Tibial artery (tissue), 4 donors: ENCODE measurements around the gene TNFRSF11A.

ENCODE experiments used
- DNase-seq, 2 donors: peaks; one replicate each; pipeline ENCODE4 v3.0.0-alpha.2; 2019
- H3K27ac ChIP-seq, 2 donors: fragments of 200-600 bp; sonication (generic) in 1 of 2; 1 replicate in 1 of 2; 2 replicates in 1 of 2; pipeline ENCODE4 v1.5.1; 2018 to 2019; ENCODE audit warnings: mild to moderate bottlenecking in 1 of 2
- H3K27me3 ChIP-seq, 2 donors: fragments of 200-600 bp; sonication (generic) in 1 of 2; one replicate each; pipeline versions ENCODE4 v1.5.1 to v1.6.0; 2016 to 2019
- H3K36me3 ChIP-seq, 3 donors: fragments of 200-600 bp; sonication (generic) in 2 of 3; one replicate each; pipeline ENCODE4 v1.5.1; 2016 to 2019; ENCODE audit warnings: mild to moderate bottlenecking in 2 of 3
- H3K4me1 ChIP-seq, 4 donors: fragments of 200-600 bp; sonication (generic) in 2 of 4; 1 replicate in 3 of 4; 2 replicates in 1 of 4; pipeline ENCODE4 v1.5.1; 2016 to 2019
- H3K4me3 ChIP-seq, 2 donors: fragments of 200-600 bp; sonication (generic) in 1 of 2; 1 replicate in 1 of 2; 2 replicates in 1 of 2; pipeline ENCODE4 v1.5.1; 2018 to 2019; ENCODE audit warnings: mild to moderate bottlenecking in 2 of 2
- H3K9me3 ChIP-seq, 3 donors: fragments of 200-600 bp; sonication (generic) in 1 of 3; one replicate each; pipeline ENCODE4 v1.5.1; 2016 to 2019
- CTCF ChIP-seq, 2 experiments: fragments of 200-600 bp in 1 of 2; fragments of 450-650 bp in 1 of 2; IDR thresholded peaks; one replicate each; pipeline ENCODE4 v1.5.1; 2017 to 2019; ENCODE audit warnings: antibody characterized with exemption in 2 of 2, mild to moderate bottlenecking in 1 of 2, moderate library complexity in 1 of 2
- intact Hi-C: fragments of 100-400 bp; cut with DNase I; formaldehyde crosslinking; loops from one replicate; pipeline ENCODE4 v1.15.0; 2023; ENCODE audit warnings: low total_unique reads

Gene TNFRSF11A

GRCh38 chr18:62325806-62326645, 916 bp downstream of the TNFRSF11A start:
- H3K27me3 ChIP-seq = peaks cover 0 to 65% of the 10 kb centered on the region in 2 donors
- H3K4me3 ChIP-seq = peak overlapping the region; percentile 47 to 48
- no peak for DNase-seq
- no peaks in the 10 kb centered on the region for H3K36me3 ChIP-seq
- intact Hi-C loops = no loop called here
- H3K27ac ChIP-seq = no peak overlapping the region
- peaks cover 0 to 41% (median 18%) of the 10 kb centered on the region in 4 donors for H3K4me1 ChIP-seq
- no peak for TF ChIP-seq CTCF (IDR thresholded peaks at IDR 0.05)
- H3K9me3 ChIP-seq = no peaks in the 10 kb centered on the region

- H3K27me3 ChIP-seq = peaks cover 0 to 70% of the 10 kb centered on the region in 2 donors
- no peaks in the 10 kb centered on the region for H3K9me3 ChIP-seq
- no peak for TF ChIP-seq CTCF (IDR thresholded peaks at IDR 0.05)
- peaks cover 0 to 41% (median 18%) of the 10 kb centered on the region in 4 donors for H3K4me1 ChIP-seq
- H3K4me3 ChIP-seq = no peak overlapping the region
- no peak overlapping the region for H3K27ac ChIP-seq
- no peak for DNase-seq
- no peaks in the 10 kb centered on the region for H3K36me3 ChIP-seq
- intact Hi-C loops = no loop called here
Observed at GRCh38 chr18:62326646-62327348, 1.7 kb downstream of the TNFRSF11A start.

GRCh38 chr18:62327977-62328376, 2.9 kb downstream of the TNFRSF11A start:
- no peak overlapping the region for H3K4me3 ChIP-seq
- peaks cover 0 to 41% (median 18%) of the 10 kb centered on the region in 4 donors for H3K4me1 ChIP-seq
- TF ChIP-seq CTCF (IDR thresholded peaks at IDR 0.05) = no peak
- no peak for DNase-seq
- H3K27me3 ChIP-seq = peaks cover 0 to 74% of the 10 kb centered on the region in 2 donors
- no peak overlapping the region for H3K27ac ChIP-seq
- H3K36me3 ChIP-seq = no peaks in the 10 kb centered on the region
- intact Hi-C loops = no loop called here
- no peaks in the 10 kb centered on the region for H3K9me3 ChIP-seq

GRCh38 chr18:62328586-62329525, 3.7 kb downstream of the TNFRSF11A start:
- peaks cover 0 to 74% of the 10 kb centered on the region in 2 donors for H3K27me3 ChIP-seq
- H3K4me3 ChIP-seq = no peak overlapping the region
- intact Hi-C loops = no loop called here
- H3K36me3 ChIP-seq = no peaks in the 10 kb centered on the region
- peaks cover 0 to 41% (median 18%) of the 10 kb centered on the region in 4 donors for H3K4me1 ChIP-seq
- H3K9me3 ChIP-seq = no peaks in the 10 kb centered on the region
- H3K27ac ChIP-seq = no peak overlapping the region
- no peak for DNase-seq
- no peak for TF ChIP-seq CTCF (IDR thresholded peaks at IDR 0.05)
